GM21619 (cell line): ENCODE measurements around the gene UTRN.

Experiments
- ATAC-seq: cut with Tn5 transposase; IDR thresholded peaks from one replicate; pipeline ENCODE4 v1.9.1; 2021; ENCODE audit not compliant: unreplicated experiment

The UTRN gene

GRCh38 chr6:144279484-144280150 lies 5.5 kb upstream of the UTRN start:
- ATAC-seq: no peak

- no peak for ATAC-seq
These were observed 1.3 kb upstream of the UTRN start for GRCh38 chr6:144283646-144284477.

DNA sequence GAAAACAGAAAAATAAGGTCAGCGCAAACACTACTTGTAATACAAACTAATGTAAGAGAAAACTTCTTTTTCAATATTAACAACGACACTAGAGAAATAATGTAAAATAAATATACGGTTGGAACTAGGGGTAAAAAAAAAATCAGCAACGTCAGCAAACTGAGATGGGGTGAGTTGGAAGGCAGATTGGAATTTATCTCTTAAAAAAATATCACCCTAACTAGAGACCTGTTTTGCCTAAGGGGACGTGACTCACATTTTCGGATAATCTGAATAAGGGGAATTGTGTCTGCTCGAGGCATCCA lies 705 bp upstream of the UTRN start:
- no peak for ATAC-seq

GRCh38 chr6:144285548-144285797 lies 338 bp downstream of the UTRN start:
- ATAC-seq: peak; percentile 22

DNA sequence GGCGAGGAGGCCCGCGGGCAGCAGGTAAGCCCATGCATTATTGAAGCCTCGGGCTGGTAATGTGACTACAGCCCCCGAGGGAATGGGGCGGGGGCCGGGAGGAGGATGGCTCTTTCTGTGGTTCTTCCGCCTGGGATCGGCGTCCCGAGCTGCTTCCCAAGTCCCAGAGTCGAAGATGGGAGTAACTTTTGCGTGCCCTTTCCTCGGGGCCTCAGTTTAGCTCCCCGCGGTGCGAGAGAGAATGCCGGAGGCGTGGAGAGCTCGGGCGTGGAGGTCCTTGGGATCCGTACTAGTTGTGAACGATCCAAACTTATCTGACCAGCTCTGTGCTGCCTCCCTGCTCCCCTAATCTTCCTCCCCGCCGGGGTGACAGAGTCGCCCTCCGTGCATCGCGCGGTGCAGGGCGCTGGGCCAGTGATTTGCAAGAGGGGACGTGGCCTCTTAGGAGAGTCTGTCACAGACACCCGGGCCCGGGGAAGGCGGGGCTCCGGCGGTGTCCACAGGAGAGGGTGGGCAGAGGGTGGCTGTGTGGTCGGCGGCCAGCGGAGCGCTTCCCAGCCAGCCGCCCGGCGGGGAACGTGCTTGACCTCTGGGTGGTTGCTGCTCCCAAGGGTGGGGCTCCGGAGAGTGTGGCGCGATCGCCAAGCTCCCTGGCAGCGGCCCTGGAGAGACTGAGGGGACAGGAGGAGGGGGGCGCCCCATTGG lies 815 bp downstream of the UTRN start:
- peak; percentile 33 for ATAC-seq

DNA sequence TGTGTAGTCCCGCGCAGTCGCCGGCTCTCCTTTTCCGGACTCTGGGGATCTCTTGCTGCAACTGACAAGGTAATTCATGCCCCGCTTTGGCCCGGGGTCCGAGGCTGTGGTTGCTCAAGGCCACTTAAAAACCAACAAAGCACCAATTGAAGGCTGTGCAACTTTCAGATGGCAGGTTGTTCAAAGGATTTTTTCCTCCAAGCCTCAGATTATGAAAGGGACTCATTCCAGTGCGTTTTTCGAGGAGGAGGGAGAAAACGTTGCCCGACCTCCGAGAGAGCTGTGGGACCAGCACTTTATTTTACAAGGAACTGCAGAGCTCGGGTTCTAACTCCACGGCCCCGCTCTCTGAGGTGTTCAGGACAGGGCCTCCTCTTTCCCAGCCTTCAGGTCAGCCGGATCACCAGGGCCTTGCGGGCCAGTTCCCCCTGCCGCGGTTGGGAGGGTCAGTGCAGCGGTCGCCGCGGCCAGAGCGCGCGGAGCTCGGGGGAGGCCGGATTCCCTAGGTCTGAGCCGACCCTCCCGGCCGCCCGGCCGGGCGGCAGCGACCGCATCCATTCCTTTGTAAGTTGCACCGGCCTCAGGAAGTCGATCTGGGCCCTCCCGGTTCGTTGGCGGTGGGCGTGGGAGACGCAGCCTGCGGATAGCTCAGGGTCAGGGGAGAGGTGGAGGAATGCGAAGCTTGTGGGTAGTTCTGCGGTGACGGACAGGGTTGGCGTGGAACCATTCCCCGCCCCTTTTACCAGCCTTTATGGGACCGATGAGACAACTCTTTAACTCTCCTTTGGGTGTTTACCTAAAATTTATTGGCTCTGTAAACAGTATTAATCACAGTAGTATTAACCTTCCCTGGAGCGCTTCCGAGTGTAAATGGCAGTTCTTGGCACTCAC lies 1.6 kb downstream of the UTRN start:
- no peak for ATAC-seq

GRCh38 chr6:144289006-144289405 lies 3.9 kb downstream of the UTRN start:
- no peak for ATAC-seq

DNA sequence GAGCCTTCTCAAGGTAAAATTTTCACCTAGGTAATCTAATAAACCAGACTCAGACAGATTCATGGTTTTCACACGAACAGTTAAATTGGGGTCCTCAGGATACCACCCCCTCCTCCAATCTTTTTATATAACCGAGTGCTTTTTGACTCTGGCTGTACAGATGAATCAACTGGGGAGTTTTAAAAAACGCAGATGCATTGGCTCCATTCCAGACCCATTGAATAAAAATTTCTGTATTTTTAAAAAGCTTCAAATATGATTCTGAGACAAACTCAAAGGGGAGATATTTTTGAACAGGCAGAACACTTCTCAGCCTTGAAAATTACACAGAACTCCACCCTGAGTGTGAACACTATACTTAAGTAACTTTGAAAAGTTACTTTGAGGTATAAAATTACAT lies 7.2 kb downstream of the UTRN start:
- ATAC-seq: no peak

- ATAC-seq: no peak
These were observed 8.9 kb downstream of the UTRN start for GRCh38 chr6:144294016-144294415.

- ATAC-seq: no peak
These were observed 10.1 kb downstream of the UTRN start for GRCh38 chr6:144295211-144295610.

DNA sequence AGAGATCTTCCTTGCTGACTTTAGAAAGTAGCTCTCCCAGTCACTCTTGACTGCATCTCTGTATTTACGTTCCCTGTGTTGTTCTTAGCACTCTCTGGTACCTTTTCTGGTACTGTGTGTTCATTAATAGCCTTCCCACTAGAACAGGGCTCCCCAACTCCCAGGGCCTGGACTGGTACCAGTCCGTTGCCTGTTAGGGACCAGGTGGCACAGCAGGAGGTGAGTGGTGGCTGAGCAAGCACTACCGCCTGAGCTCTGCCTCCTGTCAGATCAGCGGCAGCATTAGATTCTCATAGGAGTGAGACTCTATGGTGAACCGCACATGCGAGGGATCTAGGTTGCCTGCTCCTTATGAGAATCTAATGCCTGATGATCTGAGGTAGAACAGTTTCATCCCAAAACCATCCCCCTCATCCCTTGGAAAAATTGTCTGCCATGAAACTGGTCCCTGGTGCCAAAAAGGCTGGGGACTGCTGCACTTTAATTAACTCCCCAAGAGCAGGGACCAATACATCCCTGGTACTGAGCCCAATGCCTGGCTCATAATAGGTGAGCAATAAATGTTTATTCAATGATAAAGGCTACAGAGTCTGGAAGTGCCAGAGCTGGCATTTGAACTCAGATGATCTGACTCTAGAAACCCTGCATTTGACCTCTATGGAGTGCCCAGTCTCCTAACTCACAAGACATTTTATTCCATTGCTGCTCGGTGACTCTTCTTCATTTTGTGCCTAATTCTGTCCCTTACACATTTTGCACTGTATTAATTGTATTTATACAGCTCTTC lies 11.0 kb downstream of the UTRN start:
- ATAC-seq: no peak

DNA sequence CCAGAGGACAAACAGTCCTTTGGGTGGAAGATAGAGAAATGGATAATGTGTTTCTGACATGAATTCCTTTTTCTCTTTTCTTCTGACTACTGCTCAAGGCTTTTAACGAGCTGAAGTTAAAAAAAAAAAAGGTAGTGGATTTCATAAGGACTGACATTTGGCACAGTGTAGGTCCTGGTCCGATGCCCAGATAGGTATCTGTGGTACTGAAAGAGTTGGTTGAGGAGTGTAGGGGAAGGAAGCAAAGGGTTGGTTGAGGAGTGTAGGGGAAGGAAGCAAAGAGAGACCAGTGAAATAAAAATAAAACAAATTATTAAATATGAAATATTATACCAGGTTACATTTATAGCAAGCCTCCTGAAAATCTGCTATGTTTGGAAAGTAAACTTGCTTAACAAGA lies 11.8 kb downstream of the UTRN start:
- ATAC-seq: no peak

DNA sequence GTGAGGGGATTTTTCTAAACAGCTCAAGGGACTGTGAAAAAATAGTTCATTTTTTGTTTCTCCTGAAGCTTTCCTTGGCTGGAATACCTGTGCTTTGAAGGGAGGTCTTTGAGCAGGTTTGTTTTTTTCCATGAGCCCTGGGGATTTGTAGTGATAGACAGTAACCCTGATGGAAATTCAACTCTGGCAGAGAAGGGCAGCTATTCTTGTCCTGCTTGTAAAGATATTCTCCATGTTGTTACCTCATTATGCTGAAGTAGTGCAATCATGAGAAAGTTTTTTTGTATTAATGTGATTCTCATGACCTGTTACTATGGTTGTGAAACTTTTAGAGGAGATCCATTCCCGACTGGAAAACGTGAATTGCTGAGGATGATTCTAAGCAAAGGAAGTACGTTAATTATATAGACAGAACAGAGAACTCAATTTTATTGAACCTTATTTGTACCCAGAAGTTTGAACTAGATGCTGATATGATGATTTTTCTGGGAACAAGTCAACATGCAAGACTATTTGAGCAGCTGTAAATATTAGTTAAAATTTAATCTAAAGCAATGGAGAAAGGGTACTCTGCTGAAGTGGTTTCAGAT lies 12.5 kb downstream of the UTRN start:
- no peak for ATAC-seq

DNA sequence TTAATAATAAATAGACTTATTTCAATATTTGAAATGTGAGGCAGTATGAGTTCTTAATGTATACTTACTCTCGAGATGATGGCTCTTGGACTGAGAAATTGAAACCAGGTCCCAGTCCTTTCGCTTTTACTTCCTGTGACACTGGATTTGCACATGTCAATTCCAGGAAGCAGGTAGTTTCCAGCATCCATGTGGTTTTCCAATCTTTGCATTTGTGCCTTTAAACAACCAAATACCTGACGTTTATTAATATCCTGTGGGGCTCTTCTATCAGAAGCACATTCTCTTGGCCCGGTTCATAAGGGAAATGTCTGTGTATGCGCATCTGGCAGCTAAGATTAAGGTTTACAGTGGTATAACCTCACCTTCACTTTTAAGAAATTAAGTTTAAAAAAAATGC lies 13.1 kb downstream of the UTRN start:
- ATAC-seq: no peak

- no peak for ATAC-seq
These were observed 13.8 kb downstream of the UTRN start for GRCh38 chr6:144298916-144299315.

- no peak for ATAC-seq
These were observed 17.7 kb downstream of the UTRN start for GRCh38 chr6:144302701-144303372.

DNA sequence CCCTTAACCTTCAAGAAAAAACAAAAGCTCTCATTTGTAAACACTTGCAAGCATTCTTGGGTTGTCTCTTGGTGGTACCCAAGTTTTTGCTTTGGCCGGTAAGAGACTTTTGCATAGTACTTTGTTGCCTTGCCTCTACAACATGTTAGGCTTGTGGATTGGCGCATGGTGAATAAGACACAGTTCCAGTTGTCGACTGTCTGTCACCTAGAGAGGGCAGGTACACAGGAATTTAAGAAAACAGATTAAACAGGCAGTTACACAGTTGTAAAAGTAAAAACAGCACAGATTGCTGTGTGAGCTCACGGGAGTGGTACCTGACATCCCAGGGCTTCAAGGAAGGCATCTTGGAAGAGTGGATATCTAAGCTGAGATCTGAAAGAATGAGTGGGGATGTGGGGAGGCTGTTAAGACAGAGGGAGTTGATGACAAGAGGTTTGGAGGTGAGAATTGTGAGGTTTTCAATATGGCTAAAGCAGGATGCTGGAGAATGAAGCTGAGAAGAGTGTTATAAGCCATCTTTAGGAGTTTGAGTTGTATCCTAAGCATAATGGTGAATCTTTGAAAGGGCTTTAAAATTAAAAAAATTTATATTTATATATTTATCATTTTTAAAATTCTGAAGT lies 19.2 kb downstream of the UTRN start:
- ATAC-seq: no peak

DNA sequence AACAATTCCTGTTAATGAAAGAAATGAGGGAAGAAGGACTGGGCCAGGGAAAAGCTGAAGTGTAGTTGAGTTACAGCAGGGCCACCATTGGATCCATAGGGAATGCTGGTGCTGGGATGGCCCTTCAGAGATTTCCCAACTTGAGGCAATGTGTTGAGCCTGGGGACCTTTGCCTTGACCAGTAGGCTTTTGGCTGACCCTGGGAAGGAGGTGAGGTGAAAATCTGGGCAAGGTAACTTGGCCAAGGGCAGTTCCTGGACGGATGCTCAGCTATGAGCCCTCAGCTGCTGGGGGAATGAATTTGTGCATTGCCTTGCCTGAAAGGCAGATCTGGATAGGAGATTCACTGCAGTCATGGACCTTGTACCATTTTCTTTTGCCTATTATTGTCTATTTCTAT lies 20.4 kb downstream of the UTRN start:
- peak; percentile 30 for ATAC-seq

- peak; percentile 94 for ATAC-seq
These were observed 20.9 kb downstream of the UTRN start for GRCh38 chr6:144305985-144306384.
